NCI-H2196 treated with DMSO at 0.1 percent for 48 hours (cell line): ENCODE data around the gene SQOR.

Experiments used
- DNase-seq: peaks from one replicate; lab custom pipeline; 2025; ENCODE audit not compliant: unreplicated experiment; lab: John Stamatoyannopoulos, UW

SQOR gene

DNA sequence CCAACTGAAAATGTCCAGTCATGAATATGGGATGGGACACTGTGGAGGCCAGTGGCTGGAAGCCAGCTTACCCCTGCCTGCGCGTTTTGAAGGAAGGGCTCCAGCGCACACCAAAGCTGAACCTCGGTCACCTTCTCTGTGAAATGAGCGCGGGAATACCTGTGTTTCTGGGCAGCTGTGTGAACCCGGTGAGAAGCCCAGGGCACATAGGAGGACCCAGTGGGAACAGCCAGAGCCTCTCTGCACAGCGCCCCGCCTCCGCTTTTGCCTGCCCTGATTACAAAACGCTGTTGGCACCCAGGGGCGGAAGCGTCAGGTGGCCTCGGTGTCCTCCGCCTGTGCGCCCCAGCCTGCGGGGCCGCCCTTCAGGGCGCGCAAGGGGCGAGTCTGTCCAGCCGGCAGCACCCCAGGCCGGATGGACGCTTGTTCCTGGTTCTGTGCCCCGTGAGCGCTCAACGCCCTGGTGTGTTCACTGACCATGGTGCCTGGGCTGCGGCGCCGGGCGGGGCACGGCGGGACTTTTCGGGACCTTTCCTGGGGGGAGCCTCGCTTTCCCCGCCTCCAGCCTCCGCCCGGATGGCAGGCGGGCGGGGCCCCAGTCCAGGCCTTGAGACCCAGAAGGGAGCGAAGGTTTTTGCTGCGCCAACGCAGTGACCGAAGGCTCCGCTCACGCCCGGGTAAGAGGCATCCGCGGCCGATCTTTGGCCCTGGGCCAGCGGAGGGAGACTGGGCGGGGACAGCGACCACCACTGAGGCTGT lies at the start of gene SQOR:
Gene SQOR (plus strand): TSS at position 598 of the 759 bp plus-strand sequence. CDS start 23,895 bp downstream, outside the sequence.
- DNase-seq: no peak

DNA sequence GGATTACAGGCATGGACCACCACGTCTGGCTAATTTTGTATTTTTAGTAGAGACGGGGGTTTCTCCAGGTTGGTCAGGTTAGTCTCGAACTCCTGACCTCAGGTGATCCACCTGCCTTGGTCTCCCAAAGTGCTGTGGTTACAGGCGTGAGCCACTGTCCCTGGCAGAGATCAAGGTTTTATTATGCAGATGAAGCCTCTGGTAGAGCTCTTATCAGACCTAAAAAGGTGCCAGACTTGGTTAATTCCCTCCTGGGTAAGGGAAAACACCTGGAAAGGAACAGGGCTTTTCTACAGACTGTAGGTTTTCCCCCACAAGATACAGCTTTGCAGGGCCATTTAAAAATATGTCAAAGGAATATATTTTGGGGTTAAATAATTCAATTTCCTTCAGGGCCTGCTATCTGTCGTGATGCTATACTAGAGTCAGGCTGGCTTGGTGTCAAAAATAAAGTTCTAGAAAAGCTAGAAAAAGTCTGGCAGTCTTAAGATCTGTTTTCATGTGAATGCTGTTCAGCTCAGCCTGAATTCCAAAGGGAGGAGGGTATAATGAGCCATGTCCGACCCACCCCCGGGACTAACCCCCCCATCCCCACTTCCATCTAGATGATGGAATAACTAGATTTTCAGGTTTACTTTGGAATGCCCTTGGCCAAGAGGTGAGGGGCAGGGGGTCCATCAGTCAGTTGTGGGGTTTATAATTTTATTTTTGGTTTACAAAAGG lies 49.6 kb upstream of the SQOR start:
- no peak for DNase-seq

DNA sequence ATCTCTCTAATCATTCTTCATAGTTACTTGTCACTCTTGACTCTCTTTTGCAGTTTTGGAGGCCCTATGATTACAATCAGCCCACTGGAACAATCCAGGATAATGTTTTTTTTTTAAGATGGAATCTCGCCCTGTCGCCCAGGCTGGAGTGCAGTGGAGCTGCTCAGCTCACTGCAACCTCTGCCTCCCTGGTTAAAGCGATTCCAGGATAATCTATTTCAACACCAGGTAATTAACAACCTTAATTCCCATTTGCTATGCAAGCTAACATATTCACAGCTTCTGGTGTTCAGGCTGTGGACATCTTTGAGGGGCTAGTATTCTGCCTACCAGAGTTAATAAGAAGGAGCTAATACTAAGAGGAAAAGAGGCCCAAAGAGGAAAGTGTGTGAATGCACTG lies 48.7 kb upstream of the SQOR start:
- DNase-seq: no peak

GRCh38 chr15:45586601-45587094 lies 48.2 kb upstream of the SQOR start:
- no peak for DNase-seq

- peak; percentile 48 for DNase-seq
Measured at GRCh38 chr15:45587095-45587862, 47.5 kb upstream of the SQOR start, which contains the start of gene BLOC1S6. BLOC1S6 (plus strand) TSS chr15:45587379; CDS start chr15:45587444, 65 bp downstream.

DNA sequence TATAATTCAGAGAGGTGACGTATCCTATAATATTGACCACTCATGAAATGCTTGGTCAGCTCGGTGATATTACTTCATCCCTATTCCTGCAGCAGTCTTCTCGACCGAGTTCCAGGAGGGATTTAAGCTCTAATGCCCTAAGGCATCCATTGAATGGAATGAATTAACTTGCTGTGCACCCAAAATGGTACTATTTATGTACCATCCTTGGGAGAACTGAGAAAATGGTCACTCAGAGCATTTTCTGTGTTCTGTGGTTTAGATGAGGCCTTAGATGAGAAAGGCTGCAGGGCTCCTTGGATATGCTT lies 47.0 kb upstream of the SQOR start:
- DNase-seq: no peak

DNA sequence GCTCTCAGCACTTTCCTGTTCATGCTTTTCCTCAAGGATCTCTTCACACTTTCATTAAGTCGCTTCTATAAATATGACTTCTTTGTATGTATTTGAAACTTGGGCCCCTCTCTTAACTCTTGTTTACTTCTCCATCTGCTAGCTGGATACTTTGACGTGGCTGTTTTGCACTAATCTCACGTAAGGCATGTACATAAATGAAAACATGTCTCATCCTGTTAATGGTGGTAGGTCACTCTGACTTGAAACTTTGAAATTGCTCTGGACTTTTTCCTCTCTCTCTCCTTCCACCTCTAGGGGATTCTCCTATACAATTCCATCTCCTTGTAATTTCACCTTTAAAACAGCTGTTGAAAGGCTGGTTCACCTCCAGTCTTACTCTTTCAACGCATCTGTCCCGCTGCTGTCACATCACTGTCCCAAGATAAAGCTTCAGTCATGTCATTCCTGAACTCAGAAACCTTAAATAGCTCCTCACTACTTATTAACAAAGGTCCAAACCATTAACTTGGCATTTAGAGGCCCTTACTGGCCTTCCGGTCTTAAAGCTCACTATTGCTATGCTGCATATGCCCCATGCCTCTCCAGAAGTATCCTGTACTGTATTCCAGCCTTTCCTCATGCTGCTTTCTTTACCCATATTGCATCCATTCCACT lies 46.5 kb upstream of the SQOR start:
- no peak for DNase-seq

GRCh38 chr15:45589256-45589655 lies 45.6 kb upstream of the SQOR start:
- DNase-seq: no peak

GRCh38 chr15:45594319-45594718 lies 40.5 kb upstream of the SQOR start:
- no peak for DNase-seq

DNA sequence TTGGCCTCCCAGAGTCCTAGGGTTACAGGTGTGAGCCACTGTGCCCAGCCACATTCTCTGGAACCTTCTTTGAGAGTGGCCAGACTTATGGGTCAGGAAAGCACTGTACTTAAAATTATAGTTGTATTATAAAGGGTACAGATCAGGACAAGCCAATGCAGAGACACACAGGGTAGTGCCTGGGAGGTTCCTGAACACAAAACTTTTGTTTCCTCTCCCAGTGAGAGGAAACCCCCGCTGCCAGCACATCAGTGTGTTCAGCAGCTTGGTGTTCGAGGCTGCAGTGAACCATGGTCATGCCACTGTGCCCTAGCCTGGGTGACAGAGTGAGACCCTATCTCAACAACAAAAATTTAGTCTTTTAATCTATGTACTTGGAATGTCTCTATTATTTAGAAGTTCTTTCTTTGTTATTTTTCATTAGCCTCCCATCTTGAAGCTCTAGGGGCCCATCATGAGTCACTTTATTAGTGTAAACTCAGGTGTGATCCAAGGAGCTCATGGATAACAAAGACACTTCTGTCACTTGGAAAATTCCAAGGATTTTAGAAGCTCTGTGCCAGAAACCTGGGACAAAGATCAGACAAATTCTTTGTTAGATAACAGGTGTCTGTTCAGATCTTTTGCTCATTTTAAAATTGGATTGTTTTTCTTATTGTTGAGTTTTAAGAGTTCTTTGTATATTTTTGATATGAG lies 39.8 kb upstream of the SQOR start:
- no peak for DNase-seq

GRCh38 chr15:45603881-45604280 lies 30.9 kb upstream of the SQOR start:
- no peak for DNase-seq

GRCh38 chr15:45604326-45604725 lies 30.5 kb upstream of the SQOR start:
- DNase-seq: no peak

GRCh38 chr15:45606413-45606812 lies 28.4 kb upstream of the SQOR start:
- DNase-seq: no peak

- no peak for DNase-seq
Measured at GRCh38 chr15:45606841-45607240, 28.0 kb upstream of the SQOR start.

DNA sequence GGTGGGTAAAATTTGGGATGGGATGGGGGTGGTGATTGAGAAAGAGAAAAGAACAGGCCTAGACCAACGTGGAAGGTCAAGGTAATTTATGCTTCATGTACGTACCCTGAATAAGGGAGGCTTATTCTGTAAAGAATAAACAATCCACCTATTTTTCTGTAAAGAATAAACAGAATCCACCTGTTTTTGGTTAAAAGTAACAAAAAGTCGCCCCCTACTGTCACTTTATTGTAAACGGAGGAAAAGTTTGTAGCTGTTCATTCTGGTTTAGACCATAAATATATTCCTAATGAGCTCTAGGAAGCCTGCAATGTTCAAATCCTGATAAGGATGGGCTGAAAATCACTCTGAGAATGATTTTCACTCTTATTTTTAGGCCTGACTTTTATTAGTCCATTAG lies 23.5 kb upstream of the SQOR start:
- DNase-seq: no peak

DNA sequence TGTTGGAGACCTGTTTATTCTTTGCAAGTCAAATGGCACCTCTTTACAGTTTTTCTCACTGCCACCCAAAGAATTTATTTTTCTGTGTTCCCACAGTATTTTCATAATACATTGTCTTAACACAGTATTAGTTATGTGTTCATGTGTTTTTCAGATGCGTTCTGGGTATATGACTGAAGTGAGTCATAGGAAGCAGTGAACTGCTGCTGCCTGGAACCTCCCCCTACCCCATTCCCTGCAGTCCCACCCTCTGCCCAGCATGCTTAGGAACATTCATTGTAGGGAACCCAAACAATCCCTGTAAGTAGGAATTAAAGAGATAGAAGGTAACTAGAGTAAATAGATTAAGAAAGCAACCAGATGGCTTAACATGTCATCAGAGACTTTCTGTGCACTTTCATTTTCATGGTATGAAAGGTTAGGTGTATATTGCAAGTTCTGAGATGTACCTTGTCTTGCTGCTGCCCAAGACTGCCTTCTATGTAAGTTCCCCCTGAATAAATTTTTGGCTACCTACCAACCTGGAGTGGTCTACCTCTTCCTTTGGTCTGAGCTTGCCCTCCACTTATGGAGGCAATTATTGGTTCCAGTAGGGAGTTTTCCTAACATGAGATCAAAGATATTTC lies 21.9 kb upstream of the SQOR start:
- no peak for DNase-seq

- no peak for DNase-seq
Measured at GRCh38 chr15:45616901-45617323, 17.9 kb upstream of the SQOR start.

GRCh38 chr15:45618813-45619212 lies 16.0 kb upstream of the SQOR start:
- no peak for DNase-seq

DNA sequence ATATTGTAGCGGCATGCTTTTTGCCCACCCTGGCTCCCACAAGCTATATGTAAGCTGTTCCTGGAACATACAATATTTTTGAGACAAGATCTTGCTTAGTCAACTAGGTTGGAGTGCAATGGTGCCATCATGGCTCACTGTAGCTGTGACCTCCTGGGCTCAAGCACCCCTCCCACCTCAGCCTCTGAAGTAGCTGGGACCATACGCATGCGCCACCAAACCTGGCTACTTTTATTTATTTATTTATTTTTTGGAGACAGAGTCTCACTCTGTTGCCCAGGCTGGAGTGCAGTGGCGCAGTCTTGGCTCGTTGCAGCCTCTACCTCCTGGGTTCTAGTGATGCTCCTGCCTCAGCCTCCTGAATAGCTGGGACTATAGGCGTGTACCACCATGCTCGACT lies 6.7 kb upstream of the SQOR start:
- DNase-seq: no peak
